Measurements from ENCODE around the gene MICB. TPM values are rescaled to one million over a fixed set of nuclear protein-coding genes. Genes with fewer than 3 reads are reported as not detected.
"Not testable (repeated sequence)": the region's sequence is repeated elsewhere in the genome, so short reads cannot be mapped to it uniquely, and the experiment has no call there.

MICB gene
- total RNA-seq, 1 donor from 2014 or later = 5.0 TPM

- DNase-seq (ENCODE audit: low read depth in 2 of 2) = not testable (repeated sequence)
Observed at GRCh38 chr6:31499648-31500047, 1.7 kb downstream of the MICB start.

GRCh38 chr6:31502586-31502985 is 4.6 kb downstream of the MICB start:
- DNase-seq (ENCODE audit: low read depth in 2 of 2) = no peak

- DNase-seq (ENCODE audit: low read depth in 2 of 2) = not testable (repeated sequence)
Observed at GRCh38 chr6:31509036-31509435, 11.1 kb downstream of the MICB start.

- no peak for DNase-seq (ENCODE audit: low read depth in 2 of 2)
Observed at GRCh38 chr6:31510007-31510406, 12.1 kb downstream of the MICB start.

GRCh38 chr6:31513456-31514165 is 15.7 kb downstream of the MICB start:
- no peak for DNase-seq (ENCODE audit: low read depth in 2 of 2)

- no peak for DNase-seq (ENCODE audit: low read depth in 2 of 2)
Observed at GRCh38 chr6:31521835-31522234, 23.9 kb downstream of the MICB start.

- DNase-seq (ENCODE audit: low read depth in 2 of 2) = no peak
Observed at GRCh38 chr6:31525553-31525931, 27.6 kb downstream of the MICB start.

- peak; percentile 26 to 89 for DNase-seq (ENCODE audit: low read depth in 2 of 2)
Observed at GRCh38 chr6:31525932-31526591, 28.1 kb downstream of the MICB start.

- DNase-seq (ENCODE audit: low read depth in 2 of 2) = no peak
Observed at GRCh38 chr6:31528307-31528777, 30.4 kb downstream of the MICB start.

- DNase-seq (ENCODE audit: low read depth in 2 of 2) = no peak
Observed at GRCh38 chr6:31528821-31529328, 30.9 kb downstream of the MICB start, which contains the start of gene MCCD1. Gene MCCD1, plus strand, starts transcription at chr6:31528962. Its CDS starts 53 bp downstream, at chr6:31529015.

GRCh38 chr6:31529329-31530150 is 31.6 kb downstream of the MICB start:
- no peak for DNase-seq (ENCODE audit: low read depth in 2 of 2)

GRCh38 chr6:31530659-31531058 is 32.7 kb downstream of the MICB start:
- no peak for DNase-seq (ENCODE audit: low read depth in 2 of 2)

- no peak for DNase-seq (ENCODE audit: low read depth in 2 of 2)
Observed at GRCh38 chr6:31531162-31531561, 33.2 kb downstream of the MICB start.

GRCh38 chr6:31531771-31532643 is 34.1 kb downstream of the MICB start:
- DNase-seq (ENCODE audit: low read depth in 2 of 2) = no peak

- DNase-seq (ENCODE audit: low read depth in 2 of 2) = no peak
Observed at GRCh38 chr6:31532644-31533454, 34.9 kb downstream of the MICB start.

GRCh38 chr6:31533455-31533841 is 35.5 kb downstream of the MICB start:
- DNase-seq (ENCODE audit: low read depth in 2 of 2) = no peak

- no peak for DNase-seq (ENCODE audit: low read depth in 2 of 2)
Observed at GRCh38 chr6:31534011-31534410, 36.1 kb downstream of the MICB start.

GRCh38 chr6:31534521-31535040 is 36.6 kb downstream of the MICB start:
- no peak for DNase-seq (ENCODE audit: low read depth in 2 of 2)

GRCh38 chr6:31535538-31536324 is 37.8 kb downstream of the MICB start:
- no peak for DNase-seq (ENCODE audit: low read depth in 2 of 2)

Data from lung microvascular endothelial cell (primary cell).